Muscle of leg (tissue), 11 donors: ENCODE measurements around the gene ITGA3. TPM values are rescaled to one million over a fixed set of nuclear protein-coding genes. Genes with fewer than 3 reads are reported as not detected.

Experiments
- DNase-seq: peaks from one replicate; pipeline ENCODE4 v3.0.0; 2013
- H3K27ac ChIP-seq: one replicate; pipeline ENCODE4 v1.5.1; 2013; ENCODE audit warnings: mild to moderate bottlenecking, low read length, control low read depth
- H3K27me3 ChIP-seq: one replicate; pipeline ENCODE4 v1.6.1; 2013; ENCODE audit warnings: low read length; ENCODE audit not compliant: control insufficient read depth, insufficient read depth
- H3K36me3 ChIP-seq: one replicate; pipeline ENCODE4 v1.6.1; 2013; ENCODE audit warnings: low read length; ENCODE audit not compliant: control insufficient read depth, insufficient read depth
- H3K4me1 ChIP-seq: one replicate; pipeline ENCODE4 v1.6.1; 2013; ENCODE audit warnings: low read length; ENCODE audit not compliant: control insufficient read depth, insufficient read depth
- H3K4me3 ChIP-seq: one replicate; pipeline ENCODE4 v1.5.1; 2013; ENCODE audit warnings: low read length, control low read depth
- H3K9me3 ChIP-seq: replicated peaks from 2 replicates; pipeline ENCODE4 v1.6.1; 2013; ENCODE audit warnings: low read depth, low read length; ENCODE audit not compliant: control insufficient read depth
- WGBS: methylation state at CpG from one replicate; pipeline ENCODE4 v1.1.5; 2013; ENCODE audit warnings: missing lambda C conversion rate; ENCODE audit not compliant: insufficient coverage; 5-methylcytosine and 5-hydroxymethylcytosine counted together
- polyA plus RNA-seq, 8 donors: library from polyadenylated mRNA; unstranded; fragments of 120-200 nt; gene quantifications; one replicate each; pipeline versions ENCODE4 v1.2.1 to v1.2.3, GENCODE V29; 2013; ENCODE audit warnings: inconsistent platforms in 1 of 8, low replicate concordance in 1 of 8; ENCODE audit not compliant: insufficient read length in 8 of 8, insufficient read depth in 1 of 8
- total RNA-seq: library from RNA; stranded (reverse); fragments of 120-200 nt; gene quantifications from one replicate; pipeline ENCODE4 v1.2.4, GENCODE V29; 2013

The ITGA3 gene
- total and polyA plus RNA-seq, 9 donors = 14.8 to 31.8 (median 24.8) TPM

- DNase-seq = no peak
- 25% methylated on average over 9 of the region's 12 CpGs for WGBS
- Histone ChIP-seq H3K27me3 (peaks cover 32% of the 10 kb centered on the region), H3K9me3 (no peaks in the 10 kb centered on the region), H3K4me3 (no peak overlapping the region), H3K36me3 (no peaks in the 10 kb centered on the region), H3K4me1 (peaks cover 25% of the 10 kb centered on the region), H3K27ac (peak overlapping the region; percentile 67)
Measured at GRCh38 chr17:50123649-50124349, 67.9 kb downstream of the ITGA3 start.

- Histone ChIP-seq H3K27me3 (peaks cover 38% of the 10 kb centered on the region), H3K36me3 (no peaks in the 10 kb centered on the region), H3K4me1 (peaks cover 32% of the 10 kb centered on the region), H3K27ac (no peak overlapping the region), H3K9me3 (no peaks in the 10 kb centered on the region), H3K4me3 (no peak overlapping the region)
- WGBS = 92% methylated on average over 3 of the region's 4 CpGs
- DNase-seq = no peak
Measured at GRCh38 chr17:50125420-50125997, 69.6 kb downstream of the ITGA3 start.

- Histone ChIP-seq H3K4me1 (peaks cover 36% of the 10 kb centered on the region), H3K27me3 (peaks cover 42% of the 10 kb centered on the region), H3K4me3 (no peak overlapping the region), H3K27ac (no peak overlapping the region), H3K9me3 (no peaks in the 10 kb centered on the region), H3K36me3 (no peaks in the 10 kb centered on the region)
- 80% methylated on average over 1 of the region's 6 CpGs for WGBS
- no peak for DNase-seq
Measured at GRCh38 chr17:50127697-50128361, 71.9 kb downstream of the ITGA3 start.

- peak; percentile 68 for DNase-seq
- peaks cover 30% of the 10 kb centered on the region for H3K4me1 ChIP-seq
- no peaks in the 10 kb centered on the region for H3K9me3 ChIP-seq
- H3K27me3 ChIP-seq = peaks cover 39% of the 10 kb centered on the region
- H3K4me3 ChIP-seq = peak overlapping the region; percentile 48
- 16% methylated on average over 13 of the region's 32 CpGs for WGBS
- H3K36me3 ChIP-seq = no peaks in the 10 kb centered on the region
- H3K27ac ChIP-seq = peak overlapping the region; percentile 59
Measured at GRCh38 chr17:50128441-50129352, 72.8 kb downstream of the ITGA3 start.

GRCh38 chr17:50129353-50129727 lies 73.4 kb downstream of the ITGA3 start:
- H3K27me3 ChIP-seq = peaks cover 39% of the 10 kb centered on the region
- H3K36me3 ChIP-seq = peaks cover 4% of the 10 kb centered on the region
- 0% methylated on average over 24 of the region's 31 CpGs for WGBS
- no peak overlapping the region for H3K27ac ChIP-seq
- H3K9me3 ChIP-seq = no peaks in the 10 kb centered on the region
- peak overlapping the region; percentile 48 for H3K4me3 ChIP-seq
- DNase-seq = no peak
- peaks cover 30% of the 10 kb centered on the region for H3K4me1 ChIP-seq

GRCh38 chr17:50129728-50130558 lies 74.0 kb downstream of the ITGA3 start, which contains the start of gene SAMD14:
TSS of gene SAMD14 (minus strand) at chr17:50130160. CDS start at chr17:50124959, 5,201 bp downstream.
- DNase-seq = peak; percentile 78
- WGBS = under 1% methylated on average over 42 of the region's 84 CpGs
- Histone ChIP-seq H3K27me3 (peaks cover 39% of the 10 kb centered on the region), H3K9me3 (no peaks in the 10 kb centered on the region), H3K27ac (peak within 1 kb of the TSS; percentile 59), H3K4me3 (peak within 1 kb of the TSS; percentile 48), H3K36me3 (peaks cover 10% of the 10 kb centered on the region), H3K4me1 (peaks cover 30% of the 10 kb centered on the region)

- H3K27me3 ChIP-seq = peaks cover 39% of the 10 kb centered on the region
- no peaks in the 10 kb centered on the region for H3K9me3 ChIP-seq
- H3K36me3 ChIP-seq = peaks cover 16% of the 10 kb centered on the region
- H3K4me3 ChIP-seq = peak overlapping the region; percentile 37
- 32% methylated on average over 6 of the region's 19 CpGs for WGBS
- H3K27ac ChIP-seq = no peak overlapping the region
- H3K4me1 ChIP-seq = peaks cover 30% of the 10 kb centered on the region
- no peak for DNase-seq
Measured at GRCh38 chr17:50130559-50131305, 74.8 kb downstream of the ITGA3 start.

- H3K36me3 ChIP-seq = peaks cover 31% of the 10 kb centered on the region
- WGBS = no CpG with 5 or more reads among the region's 6 CpGs
- no peak overlapping the region for H3K27ac ChIP-seq
- H3K9me3 ChIP-seq = no peaks in the 10 kb centered on the region
- peaks cover 30% of the 10 kb centered on the region for H3K4me1 ChIP-seq
- H3K4me3 ChIP-seq = no peak overlapping the region
- peaks cover 35% of the 10 kb centered on the region for H3K27me3 ChIP-seq
- no peak for DNase-seq
Measured at GRCh38 chr17:50132104-50132794, 76.3 kb downstream of the ITGA3 start.
